Inflammatory macrophage (primary cell): ENCODE measurements around the gene PLXNA4.

ENCODE experiments used
- DNase-seq, 2 donors: peaks; one replicate each; pipeline ENCODE4 v3.0.0-alpha.2; 2020 to 2022

The PLXNA4 gene

DNA sequence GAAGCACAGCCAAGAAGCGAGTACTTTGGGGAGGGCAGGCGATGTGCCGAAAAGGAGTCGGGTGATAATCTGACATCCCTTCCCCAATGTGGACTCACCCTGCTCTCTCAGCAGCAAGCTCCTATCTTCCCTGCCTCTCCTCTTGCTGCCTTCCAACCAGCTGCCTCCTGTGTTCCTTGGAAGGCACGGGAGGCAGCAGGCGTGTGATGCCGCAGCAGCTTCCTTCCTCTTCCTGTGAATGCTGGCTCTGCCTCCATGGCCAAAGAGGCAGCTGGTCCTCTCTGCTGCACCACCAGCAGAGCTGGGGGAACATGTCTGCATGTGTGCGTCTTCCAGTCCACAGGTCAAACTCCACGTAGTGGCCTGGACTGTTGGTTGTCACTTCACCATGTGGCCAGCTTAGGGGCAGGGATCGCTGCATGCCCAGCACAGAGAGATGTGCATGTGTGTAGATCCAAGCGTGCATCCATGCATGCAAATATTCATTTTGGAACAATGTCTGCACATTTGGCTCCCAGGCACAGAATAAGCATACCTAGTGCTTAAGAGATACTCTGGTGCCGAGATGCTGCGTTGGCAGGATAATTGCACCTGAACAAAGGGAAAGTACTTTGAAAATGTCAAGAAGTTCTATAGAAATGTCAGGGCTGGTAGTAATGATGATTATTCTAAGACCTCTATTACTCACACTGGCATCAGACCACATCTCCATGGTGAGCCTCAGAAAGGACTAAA is 499.8 kb downstream of the PLXNA4 start:
- no peak for DNase-seq

- DNase-seq = no peak
Observed at GRCh38 chr7:132075515-132075914, 500.8 kb downstream of the PLXNA4 start.

DNA sequence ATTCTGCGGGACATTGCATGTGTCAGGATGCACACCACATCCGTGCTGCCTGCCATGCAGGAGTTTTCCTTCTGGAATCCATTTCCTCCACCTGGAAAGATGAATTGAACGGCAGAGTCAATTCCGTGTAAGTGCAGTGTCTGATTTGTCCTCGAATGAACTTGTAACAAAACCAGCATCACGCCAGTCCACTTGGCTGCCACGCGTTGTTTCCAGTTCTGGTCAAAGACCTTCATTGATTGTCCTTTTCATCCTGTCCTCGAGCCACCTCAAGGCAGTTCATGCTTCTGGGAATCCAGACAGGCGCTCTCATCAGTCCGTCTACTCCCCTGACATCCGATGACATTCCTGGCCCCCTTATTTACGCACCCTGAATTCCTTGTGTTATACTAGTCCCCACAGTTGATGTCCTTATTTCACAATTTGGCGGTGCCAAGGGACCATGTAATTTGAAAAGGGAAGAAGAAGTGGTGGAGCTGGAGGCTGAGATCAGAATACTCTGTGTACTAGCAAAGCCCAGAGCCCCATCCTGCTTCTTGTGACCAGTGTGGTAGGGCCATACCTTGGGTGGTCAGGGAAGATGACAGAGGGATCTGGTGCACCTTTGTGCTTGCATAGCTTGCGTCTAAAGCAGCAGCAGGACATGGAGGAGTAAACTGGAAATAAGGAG is 502.2 kb downstream of the PLXNA4 start:
- no peak for DNase-seq
